Body of pancreas (tissue), 4 donors: ENCODE data around the gene SIK2.

Experiments
- POLR2A ChIP-seq, 3 donors: fragments of 450-650 bp; IDR thresholded peaks; one replicate each; pipeline ENCODE4 v1.6.1; 2016; ENCODE audit warnings: antibody characterized with exemption in 3 of 3, mild to moderate bottlenecking in 2 of 3
- TF ChIP-seq, protein P1 (sequence below), 7 experiments: fragments of 450-650 bp in 4 of 7; fragments of 200-600 bp in 3 of 7; sonication (generic) in 3 of 7; IDR thresholded peaks; one replicate each; pipeline ENCODE4 v1.5.1; 2016 to 2019; ENCODE audit warnings: antibody characterized with exemption in 7 of 7

- TF ChIP-seq, protein P1, sequence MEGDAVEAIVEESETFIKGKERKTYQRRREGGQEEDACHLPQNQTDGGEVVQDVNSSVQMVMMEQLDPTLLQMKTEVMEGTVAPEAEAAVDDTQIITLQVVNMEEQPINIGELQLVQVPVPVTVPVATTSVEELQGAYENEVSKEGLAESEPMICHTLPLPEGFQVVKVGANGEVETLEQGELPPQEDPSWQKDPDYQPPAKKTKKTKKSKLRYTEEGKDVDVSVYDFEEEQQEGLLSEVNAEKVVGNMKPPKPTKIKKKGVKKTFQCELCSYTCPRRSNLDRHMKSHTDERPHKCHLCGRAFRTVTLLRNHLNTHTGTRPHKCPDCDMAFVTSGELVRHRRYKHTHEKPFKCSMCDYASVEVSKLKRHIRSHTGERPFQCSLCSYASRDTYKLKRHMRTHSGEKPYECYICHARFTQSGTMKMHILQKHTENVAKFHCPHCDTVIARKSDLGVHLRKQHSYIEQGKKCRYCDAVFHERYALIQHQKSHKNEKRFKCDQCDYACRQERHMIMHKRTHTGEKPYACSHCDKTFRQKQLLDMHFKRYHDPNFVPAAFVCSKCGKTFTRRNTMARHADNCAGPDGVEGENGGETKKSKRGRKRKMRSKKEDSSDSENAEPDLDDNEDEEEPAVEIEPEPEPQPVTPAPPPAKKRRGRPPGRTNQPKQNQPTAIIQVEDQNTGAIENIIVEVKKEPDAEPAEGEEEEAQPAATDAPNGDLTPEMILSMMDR (IDR thresholded peaks at IDR 0.05) = no peak
- TF ChIP-seq POLR2A (IDR thresholded peaks at IDR 0.05) = no peak
These were observed 116.6 kb downstream of the SIK2 start for GRCh38 chr11:111718859-111719258.
